ENCODE measurements around the gene AFDN. TPM values are rescaled to one million over a fixed set of nuclear protein-coding genes. Genes with fewer than 3 reads are reported as not detected.

AFDN gene
- total and polyA plus RNA-seq, 2 experiments from 2014 or later, result 66.9 to 200 TPM

GRCh38 chr6:167960579-167960978 lies 133.9 kb downstream of the AFDN start:
- Mint-ChIP-seq H3K27me3 (ENCODE audit: insufficient read depth, low read depth, poor library complexity) (peaks cover 4% of the 10 kb centered on the region), H3K4me1 (peaks cover 3% of the 10 kb centered on the region; the same call in 2 of the 3 replicates), H3K36me3 (ENCODE audit: low read depth) (peaks cover 35% of the 10 kb centered on the region), H3K4me3 (no peak overlapping the region), H3K9me3 (no peaks in the 10 kb centered on the region), H3K27ac (no peak overlapping the region; the same call in 1 of the 2 replicates)
- H3K36me3 ChIP-seq (ENCODE audit: insufficient read depth), result peaks cover 12% of the 10 kb centered on the region
- H3K4me3 ChIP-seq, result no peak overlapping the region
- no peak overlapping the region for H2AFZ ChIP-seq
- no peak overlapping the region for H3K27ac ChIP-seq (ENCODE audit: low read depth)
- no peaks in the 10 kb centered on the region for H3K9me2 ChIP-seq (ENCODE audit: insufficient read depth)
- TF ChIP-seq ZNF462 (CRISPR knock-in tag; IDR thresholded peaks at IDR 0.05), result no peak
- no peak for TF ChIP-seq REST (IDR thresholded peaks at IDR 0.05; ENCODE audit: unreplicated experiment)
- no peak for TF ChIP-seq ETS1 (IDR thresholded peaks at IDR 0.05)
- TF ChIP-seq CREB1 (CRISPR knock-in tag; IDR thresholded peaks at IDR 0.05; ENCODE audit: low read depth), result no peak
- TF ChIP-seq STAT1 (IDR thresholded peaks at IDR 0.05; ENCODE audit: unreplicated experiment), result no peak
- TF ChIP-seq POLR2AphosphoS5 (IDR thresholded peaks at IDR 0.05; ENCODE audit: low read depth), result no peak
- TF ChIP-seq CTCF (conservative IDR thresholded peaks at IDR 0.05; ENCODE audit: low read depth in 2 of 2), result no peak
- TF ChIP-seq EZH2phosphoT487 (IDR thresholded peaks at IDR 0.05; ENCODE audit: unreplicated experiment), result no peak
- no peak for TF ChIP-seq EZH2 (IDR thresholded peaks at IDR 0.05; ENCODE audit: low read depth, unreplicated experiment)
- TF ChIP-seq NANOG (IDR thresholded peaks at IDR 0.05; ENCODE audit: borderline replicate concordance), result no peak
- no peak for TF ChIP-seq ZNF331 (CRISPR knock-in tag; IDR thresholded peaks at IDR 0.05; ENCODE audit: low read depth)
- no peak for TF ChIP-seq ZNF114 (CRISPR knock-in tag; IDR thresholded peaks at IDR 0.05)
- no peak for TF ChIP-seq JUNB (IDR thresholded peaks at IDR 0.05; ENCODE audit: unreplicated experiment)
- no peak overlapping the region for H3K4me2 ChIP-seq
- H3K4me1 ChIP-seq (ENCODE audit: insufficient read depth), result no peaks in the 10 kb centered on the region
- no peaks in the 10 kb centered on the region; the same call in 1 of the 2 replicates for H3F3A ChIP-seq (replicated peaks; ENCODE audit: low read depth)
- peaks cover 6% of the 10 kb centered on the region; the same call in 1 of the 2 replicates for H4K20me1 ChIP-seq (replicated peaks; ENCODE audit: insufficient read depth)
- ATAC-seq, result no peak
- no peaks in the 10 kb centered on the region for H3K27me3 ChIP-seq (ENCODE audit: insufficient read depth)
- H3K79me2 ChIP-seq (replicated peaks; ENCODE audit: insufficient read depth), result peaks cover 31% of the 10 kb centered on the region
- DNase-seq (ENCODE audit: low spot score), result no peak
